GM12878 (cell line): Measurements from ENCODE around the gene FERMT1. TPM values are rescaled to one million over a fixed set of nuclear protein-coding genes. Genes with fewer than 3 reads are reported as not detected.

Experiments
- ATAC-seq: fragments of 200-7000 bp; cut with Tn5 transposase; 3 replicates; pipeline ENCODE4 v1.9.1; 2020; ENCODE audit warnings: mild to moderate bottlenecking, moderate library complexity
- BruUV-seq: library from RNA; stranded (reverse); fragments of 400-500 nt; replicated peaks from 2 replicates; lab custom pipeline; 2021; lab: Mats Ljungman, UMichigan
- CTCF ChIA-PET: fragments of 300-600 bp; sonication (Branson Sonifier 250); formaldehyde crosslinking; extraction: SDS; loops from one replicate; lab custom pipeline; 2021; ENCODE audit warnings: inconsistent platforms; lab: Yijun Ruan, JAX
- POLR2A ChIA-PET: fragments of 350-600 bp; formaldehyde crosslinking; extraction: SDS; loops from one replicate; lab custom pipeline; 2021; ENCODE audit warnings: inconsistent platforms; lab: Charles Lee
- RAD21 ChIA-PET: fragments of 300-600 bp; sonication (Branson Sonifier 250); formaldehyde crosslinking; loops from one replicate; lab custom pipeline; 2023; ENCODE audit warnings: antibody characterized with exemption; ENCODE audit not compliant: unreplicated experiment; lab: Charles Lee
- SMC1A ChIA-PET: fragments of 300-600 bp; sonication (Branson Sonifier 250); formaldehyde crosslinking; loops from one replicate; lab custom pipeline; 2023; ENCODE audit not compliant: unreplicated experiment, uncharacterized antibody; lab: Charles Lee
- DNase-seq: peaks from one replicate; pipeline ENCODE4 v3.0.0-alpha.2; 2011; ENCODE audit warnings: low read depth, low spot score
- FAIRE-seq: peaks from 3 replicates; lab custom pipeline; 2011; peaks lifted over from hg19 to GRCh38; lab: Jason Lieb, UNC
- H2AFZ ChIP-seq: 2 replicates; pipeline ENCODE4 v1.6.0; 2011; ENCODE audit warnings: low read depth, low read length, control low read depth; ENCODE audit not compliant: control insufficient read depth
- H3K27ac ChIP-seq: 2 replicates; pipeline ENCODE4 v1.5.1; 2011; ENCODE audit warnings: control low read depth; ENCODE audit not compliant: control insufficient read depth, insufficient read depth
- H3K27me3 ChIP-seq, 2 experiments: replicated peaks in 1 of 2; 2 replicates each; pipeline versions ENCODE4 v1.6.0 to v1.6.1; 2011; ENCODE audit warnings: low read length in 1 of 2; ENCODE audit not compliant: control insufficient read depth in 2 of 2, insufficient read depth in 2 of 2
- H3K36me3 ChIP-seq, 2 experiments: 2 replicates each; pipeline ENCODE4 v1.5.1; 2011; ENCODE audit warnings: low read length in 1 of 2; ENCODE audit not compliant: control insufficient read depth in 2 of 2, insufficient read depth in 2 of 2
- H3K4me1 ChIP-seq: 2 replicates; pipeline ENCODE4 v1.6.1; 2011; ENCODE audit warnings: mild to moderate bottlenecking, low read length, moderate library complexity, mixed read lengths; ENCODE audit not compliant: control insufficient read depth, insufficient read depth
- H3K4me2 ChIP-seq: 2 replicates; pipeline ENCODE4 v1.6.0; 2011; ENCODE audit warnings: control low read depth; ENCODE audit not compliant: control insufficient read depth, insufficient read depth
- H3K4me3 ChIP-seq: fragments of 200-600 bp; sonication (generic); 2 replicates; pipeline ENCODE4 v1.5.1; 2016
- H3K79me2 ChIP-seq: 2 replicates; pipeline ENCODE4 v1.6.0; 2011; ENCODE audit warnings: low read length; ENCODE audit not compliant: control insufficient read depth, insufficient read depth
- H3K9ac ChIP-seq: 2 replicates; pipeline ENCODE4 v1.8.0; 2011; ENCODE audit warnings: low read length, control low read depth, mixed read lengths; ENCODE audit not compliant: control insufficient read depth, insufficient read depth
- H3K9me3 ChIP-seq: replicated peaks from 3 replicates; pipeline ENCODE4 v1.5.1; 2011; ENCODE audit warnings: mild to moderate bottlenecking, low read length; ENCODE audit not compliant: control insufficient read depth, insufficient read depth
- H4K20me1 ChIP-seq: 2 replicates; pipeline ENCODE4 v1.6.0; 2011; ENCODE audit not compliant: control insufficient read depth, insufficient read depth
- BRCA1 ChIP-seq: IDR thresholded peaks from 2 replicates; pipeline ENCODE4 v1.6.1; 2011; ENCODE audit warnings: low read depth, low read length, improper control_type of control experiment
- CUX1 ChIP-seq: IDR thresholded peaks from 2 replicates; pipeline ENCODE4 v1.6.1; 2012; ENCODE audit warnings: improper control_type of control experiment, low read depth, low read length; ENCODE audit not compliant: insufficient replicate concordance
- NR2F1 ChIP-seq: fragments of 450-650 bp; conservative IDR thresholded peaks from 2 replicates; pipeline ENCODE4 v1.6.1; 2017; ENCODE audit warnings: mild to moderate bottlenecking
- SMC3 ChIP-seq: IDR thresholded peaks from 2 replicates; pipeline ENCODE4 v1.6.1; 2011; ENCODE audit warnings: low read length, improper control_type of control experiment, borderline replicate concordance
- TCF3 ChIP-seq: IDR thresholded peaks from 2 replicates; pipeline ENCODE4 v1.6.1; 2012; ENCODE audit warnings: low read depth, mild to moderate bottlenecking, low read length, borderline replicate concordance; ENCODE audit not compliant: insufficient read depth
- ZNF622 ChIP-seq: fragments of 450-650 bp; IDR thresholded peaks from 2 replicates; pipeline ENCODE4 v1.6.1; 2017; ENCODE audit warnings: mild to moderate bottlenecking, inconsistent platforms
- WGBS: methylation state at CpG from one replicate; pipeline ENCODE4 v1.1.6; 2016; ENCODE audit warnings: low lambda C conversion rate; ENCODE audit not compliant: insufficient replicate concordance, insufficient coverage; ENCODE audit errors: missing lambda C conversion rate; 5-methylcytosine and 5-hydroxymethylcytosine counted together
- in situ Hi-C: fragments of 300-500 bp; cut with MboI; formaldehyde crosslinking; loops from 9 replicates; pipeline ENCODE4 v1.14.3; 2018; ENCODE audit warnings: mixed read lengths
- intact Hi-C: fragments of 100-400 bp; cut with micrococcal nuclease; formaldehyde crosslinking; loops from one replicate; pipeline ENCODE4 v1.14.2; 2022; ENCODE audit not compliant: unreplicated experiment
- polyA plus RNA-seq, 11 experiments: library from polyadenylated mRNA; depleted of rRNA in 4 of 11; unstranded in 6 of 11; stranded (reverse) in 5 of 11; fragments of >200 nt; fragmentation: Nextera tagmentation in 4 of 11; fragmentation: Illumina TruSeq in 1 of 11; extraction: Ambion mirVana in 4 of 11; extraction: Trizol in 1 of 11; gene quantifications; 1 replicate in 1 of 11; 2 replicates in 10 of 11; pipeline versions ENCODE4 v1.2.1 to v1.2.3, GENCODE V29; 2011 to 2016; ENCODE audit warnings: inconsistent platforms in 2 of 11, missing spikeins in 2 of 11, low read depth in 1 of 11
- total RNA-seq, 4 experiments: library from RNA; depleted of rRNA in 3 of 4; stranded (reverse); fragments of >200 nt in 3 of 4; fragmentation: Illumina TruSeq in 1 of 4; extraction: Trizol in 1 of 4; gene quantifications; 2 replicates each; pipeline versions ENCODE4 v1.2.1 to v1.2.3, GENCODE V29; 2013 to 2021
- TF ChIP-seq, protein P1 (sequence below), 3 experiments: IDR thresholded peaks in 2 of 3; conservative IDR thresholded peaks in 1 of 3; 2 replicates each; pipeline ENCODE4 v1.5.1; 2011; ENCODE audit warnings: low read depth in 3 of 3, low read length in 3 of 3, mild to moderate bottlenecking in 3 of 3, control low read depth in 2 of 3, moderate library complexity in 2 of 3, inconsistent platforms in 1 of 3, mixed read lengths in 1 of 3; ENCODE audit not compliant: control insufficient read depth in 2 of 3, insufficient read depth in 1 of 3; ENCODE audit errors: extremely low read depth in 1 of 3

The FERMT1 gene
- total and polyA plus RNA-seq, 10 of the 15 experiments (the other 5 are each of a cell fraction or from before 2014, with no cell fraction given), result 0.04 to 3.1 (median 0.45) TPM

- TF ChIP-seq CUX1, result no peak
- no peak for TF ChIP-seq NR2F1
- no peak for TF ChIP-seq BRCA1
- no peak for TF ChIP-seq ZNF622
These were observed 48.0 kb downstream of the FERMT1 start (continued) for GRCh38 chr20:6074784-6075183.

- no peak overlapping the region for H3K9ac ChIP-seq
- no peaks in the 10 kb centered on the region for H4K20me1 ChIP-seq
- WGBS, result 24% methylated on average over 2 of the region's 2 CpGs
- no peak overlapping the region for H3K4me2 ChIP-seq
- FAIRE-seq (no peak), DNase-seq (no peak), ATAC-seq (peak; percentile 88)
- BruUV-seq, result no TSS peak
- H3K79me2 ChIP-seq, result no peaks in the 10 kb centered on the region
- H3K4me1 ChIP-seq, result no peaks in the 10 kb centered on the region
- H2AFZ ChIP-seq, result no peak overlapping the region
- H3K27ac ChIP-seq, result no peak overlapping the region
- ChIA-PET SMC1A (interaction anchor here (0.6 to 3.0 kb wide), 4 partner anchors 10 to 545 kb away, joined by 3 to 19 read pairs (median 3); no protein-coding TSS in a partner anchor), CTCF (interaction anchor here (1.6 to 4.9 kb wide), 2 partner anchors 10 to 545 kb away, joined by 6 to 44 read pairs; no protein-coding TSS in a partner anchor), POLR2A (no interaction called here), RAD21 (interaction anchor here (0.6 to 2.9 kb wide), 3 partner anchors 181 to 1371 kb away, joined by 3 to 8 read pairs (median 3); no protein-coding TSS in a partner anchor)
- H3K4me3 ChIP-seq, result no peak overlapping the region
- TF ChIP-seq, protein P1, sequence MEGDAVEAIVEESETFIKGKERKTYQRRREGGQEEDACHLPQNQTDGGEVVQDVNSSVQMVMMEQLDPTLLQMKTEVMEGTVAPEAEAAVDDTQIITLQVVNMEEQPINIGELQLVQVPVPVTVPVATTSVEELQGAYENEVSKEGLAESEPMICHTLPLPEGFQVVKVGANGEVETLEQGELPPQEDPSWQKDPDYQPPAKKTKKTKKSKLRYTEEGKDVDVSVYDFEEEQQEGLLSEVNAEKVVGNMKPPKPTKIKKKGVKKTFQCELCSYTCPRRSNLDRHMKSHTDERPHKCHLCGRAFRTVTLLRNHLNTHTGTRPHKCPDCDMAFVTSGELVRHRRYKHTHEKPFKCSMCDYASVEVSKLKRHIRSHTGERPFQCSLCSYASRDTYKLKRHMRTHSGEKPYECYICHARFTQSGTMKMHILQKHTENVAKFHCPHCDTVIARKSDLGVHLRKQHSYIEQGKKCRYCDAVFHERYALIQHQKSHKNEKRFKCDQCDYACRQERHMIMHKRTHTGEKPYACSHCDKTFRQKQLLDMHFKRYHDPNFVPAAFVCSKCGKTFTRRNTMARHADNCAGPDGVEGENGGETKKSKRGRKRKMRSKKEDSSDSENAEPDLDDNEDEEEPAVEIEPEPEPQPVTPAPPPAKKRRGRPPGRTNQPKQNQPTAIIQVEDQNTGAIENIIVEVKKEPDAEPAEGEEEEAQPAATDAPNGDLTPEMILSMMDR (IDR thresholded peaks at IDR 0.05 in 2 of 3, conservative IDR thresholded peaks at IDR 0.05 in 1 of 3; ENCODE audit: control insufficient read depth in 2 of 3, extremely low read depth in 1 of 3, insufficient read depth in 1 of 3, low read depth in 3 of 3, low read length in 3 of 3), result peak; percentile 23 to 50 (median 28); a peak in 4 of 6 replicates
- TF ChIP-seq TCF3 (no peak), SMC3 (0 out of 2 replicates have a peak, but pooled peaks have one; percentile 19)
- in situ Hi-C loops, result no loop called here
- H3K36me3 ChIP-seq, result no peaks in the 10 kb centered on the region
- H3K27me3 ChIP-seq, result no peaks in the 10 kb centered on the region
- intact Hi-C loops, result loop anchor here (10.0 kb wide), 1 partner anchor 289 kb away; no protein-coding TSS in a partner anchor
- H3K9me3 ChIP-seq, result no peaks in the 10 kb centered on the region
These were observed 48.7 kb downstream of the FERMT1 start for GRCh38 chr20:6074145-6074561.
